HTERT RPE-1 (cell line): ENCODE data around the gene PLPPR2.
"Not testable (repeated sequence)": the region's sequence is repeated elsewhere in the genome, so short reads cannot be mapped to it uniquely, and the experiment has no call there.

Experiments
- in situ Hi-C: fragments of 300-500 bp; cut with MboI; formaldehyde crosslinking; loops from 4 replicates; pipeline ENCODE4 v1.14.3; 2020; ENCODE audit warnings: low sequenced_read_pairs

Gene PLPPR2, protein sequence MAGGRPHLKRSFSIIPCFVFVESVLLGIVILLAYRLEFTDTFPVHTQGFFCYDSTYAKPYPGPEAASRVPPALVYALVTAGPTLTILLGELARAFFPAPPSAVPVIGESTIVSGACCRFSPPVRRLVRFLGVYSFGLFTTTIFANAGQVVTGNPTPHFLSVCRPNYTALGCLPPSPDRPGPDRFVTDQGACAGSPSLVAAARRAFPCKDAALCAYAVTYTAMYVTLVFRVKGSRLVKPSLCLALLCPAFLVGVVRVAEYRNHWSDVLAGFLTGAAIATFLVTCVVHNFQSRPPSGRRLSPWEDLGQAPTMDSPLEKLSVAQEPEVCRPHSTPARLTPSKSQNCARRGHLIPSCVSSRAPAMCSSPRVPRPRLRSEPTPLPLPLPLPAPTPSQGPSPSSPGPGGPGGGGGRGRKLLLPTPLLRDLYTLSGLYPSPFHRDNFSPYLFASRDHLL

DNA sequence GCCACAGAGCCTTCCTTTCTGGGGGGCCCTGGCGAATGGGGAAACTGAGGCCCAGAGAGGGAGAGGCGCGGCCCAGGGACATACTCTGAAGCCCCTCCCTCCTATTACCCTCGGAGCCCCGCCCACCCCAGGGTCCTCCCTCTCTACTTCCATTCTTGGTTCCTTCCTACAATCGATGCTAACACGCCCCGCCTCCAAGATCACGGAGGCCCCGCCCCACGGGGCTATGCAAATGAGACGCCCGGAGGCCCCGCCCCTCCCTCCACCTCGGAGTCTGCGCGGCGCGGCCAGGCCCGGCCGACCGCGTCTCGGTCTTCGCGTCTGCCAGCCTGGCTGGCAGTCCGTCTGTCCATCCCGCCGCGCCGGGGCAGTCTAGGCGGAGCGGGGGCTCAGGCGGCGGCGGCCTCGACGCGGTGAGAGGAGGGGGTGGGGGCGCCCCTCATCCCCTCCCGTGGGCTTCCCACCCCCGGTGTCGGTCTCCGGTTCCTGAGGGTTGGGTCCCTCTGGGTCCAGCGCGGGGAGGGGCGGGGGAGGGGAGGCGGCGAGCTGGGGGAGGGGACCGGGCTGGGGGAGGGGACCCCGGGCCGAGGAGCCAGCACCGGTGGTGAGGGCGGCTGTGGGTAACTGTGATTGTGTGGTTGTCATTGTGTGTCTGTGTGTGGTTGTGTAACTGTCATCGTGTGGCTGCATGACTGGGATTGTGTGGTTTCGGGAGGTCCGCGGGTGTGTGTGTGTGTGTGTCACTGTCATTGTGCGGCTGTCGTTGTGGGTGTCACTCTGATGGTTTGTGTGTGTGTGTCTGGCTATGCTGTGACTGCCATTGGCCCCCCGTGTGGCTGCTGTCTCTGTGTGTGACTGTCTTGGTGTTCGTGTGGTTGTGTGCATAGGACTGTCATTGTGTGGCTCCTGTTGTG is at the start of gene PLPPR2:
Gene PLPPR2, plus strand, starts transcription at position 273 of the 914 bp plus-strand sequence. CDS start 2,242 bp downstream, outside the sequence.
- in situ Hi-C loops = no loop called here

DNA sequence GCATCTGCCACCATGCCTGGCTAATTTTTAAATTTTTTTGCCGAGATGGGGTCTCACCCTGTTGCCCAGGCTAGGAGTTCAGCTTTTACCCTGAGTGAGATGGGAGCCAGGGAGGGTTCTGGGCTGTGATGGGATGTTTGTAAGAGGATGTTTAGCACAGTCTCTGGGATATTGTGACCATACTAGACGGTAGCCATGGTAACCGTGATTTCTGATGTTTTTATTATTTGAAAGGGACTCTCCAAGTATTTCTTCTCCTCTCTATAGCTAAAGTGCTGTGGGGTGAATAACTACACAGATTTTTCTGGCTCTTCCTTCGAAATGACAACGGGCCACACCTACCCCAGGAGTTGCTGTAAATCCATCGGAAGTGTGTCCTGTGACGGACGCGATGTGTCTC is 48.9 kb upstream of the PLPPR2 start:
- in situ Hi-C loops = no loop called here

DNA sequence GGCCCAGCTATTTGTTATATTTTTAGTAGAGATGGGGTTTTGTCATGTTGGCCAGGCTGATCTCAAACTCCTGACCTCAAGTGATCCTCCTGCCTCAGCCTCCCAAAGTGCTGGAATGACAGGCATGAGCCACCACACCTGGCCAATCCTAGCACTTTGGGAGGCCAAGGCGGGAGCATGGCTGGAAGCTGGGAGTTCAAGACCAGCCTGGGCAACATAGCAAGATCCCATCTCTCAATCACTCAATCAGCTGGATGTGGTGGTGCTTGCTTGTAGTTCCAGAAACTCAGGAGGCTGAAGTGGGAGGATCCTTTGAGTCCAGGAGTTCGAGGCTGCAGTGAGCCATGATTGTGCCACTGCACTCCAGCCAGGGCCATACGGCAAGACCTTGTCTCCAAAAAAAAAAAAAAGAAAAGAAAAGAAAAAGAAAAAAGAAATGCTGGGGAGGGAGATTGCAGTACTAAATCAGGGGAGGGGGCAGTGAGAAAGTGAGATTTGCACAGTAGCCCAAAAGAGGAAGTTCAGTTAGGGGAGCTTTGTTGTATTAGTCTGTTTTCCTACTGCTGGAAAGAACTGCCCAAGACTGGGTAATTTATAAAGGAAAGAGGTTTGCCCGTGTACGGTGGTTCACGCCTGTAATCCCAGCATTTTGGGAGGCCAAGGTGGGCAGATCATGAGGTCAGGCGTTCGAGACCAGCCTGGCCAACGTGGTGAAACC is 34.8 kb upstream of the PLPPR2 start:
- in situ Hi-C loops = not testable (repeated sequence)

DNA sequence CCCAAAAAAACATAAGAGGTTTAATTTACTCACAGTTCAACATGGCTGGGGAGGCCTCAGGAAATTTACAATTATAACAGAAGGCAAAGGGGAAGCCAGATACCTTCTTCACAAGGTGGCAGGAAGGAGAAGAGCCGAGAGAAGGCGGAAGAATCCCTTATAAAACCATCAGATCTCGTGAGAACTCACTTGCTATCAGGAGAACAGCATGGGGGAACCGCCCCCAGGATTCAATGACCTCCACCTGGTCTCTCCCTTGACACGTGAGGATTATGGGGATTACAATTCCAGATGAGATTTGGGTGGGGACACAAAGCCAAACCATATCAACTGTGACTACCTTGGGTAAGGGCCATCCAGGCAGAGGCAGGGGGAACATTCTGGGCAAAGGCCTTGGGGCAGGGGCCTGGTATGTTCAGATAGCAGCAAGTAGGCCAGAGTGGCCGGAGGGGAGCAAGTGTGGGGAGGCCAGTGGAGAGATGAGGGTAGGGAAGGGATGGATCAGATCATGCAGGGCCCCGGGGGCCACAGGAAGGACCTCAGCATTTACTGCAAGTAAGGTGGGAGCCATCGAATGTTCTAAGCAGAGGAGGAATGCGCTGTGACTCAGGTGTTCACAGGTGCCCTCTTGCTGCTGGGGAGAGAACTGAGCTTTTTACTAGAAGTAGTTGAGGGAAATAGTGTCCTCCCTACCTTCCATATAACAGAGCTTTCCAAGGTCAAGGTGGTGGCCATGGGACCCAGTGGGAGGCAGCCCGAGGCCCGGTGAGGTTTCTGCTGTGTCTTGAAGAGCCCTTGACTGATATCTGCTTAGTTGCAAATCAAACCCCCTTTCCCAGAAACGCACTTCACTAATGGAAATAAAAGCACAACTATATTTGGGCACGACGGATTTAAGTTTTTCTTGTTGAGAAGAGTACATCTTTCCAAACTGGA is 33.8 kb upstream of the PLPPR2 start:
- in situ Hi-C loops = no loop called here

DNA sequence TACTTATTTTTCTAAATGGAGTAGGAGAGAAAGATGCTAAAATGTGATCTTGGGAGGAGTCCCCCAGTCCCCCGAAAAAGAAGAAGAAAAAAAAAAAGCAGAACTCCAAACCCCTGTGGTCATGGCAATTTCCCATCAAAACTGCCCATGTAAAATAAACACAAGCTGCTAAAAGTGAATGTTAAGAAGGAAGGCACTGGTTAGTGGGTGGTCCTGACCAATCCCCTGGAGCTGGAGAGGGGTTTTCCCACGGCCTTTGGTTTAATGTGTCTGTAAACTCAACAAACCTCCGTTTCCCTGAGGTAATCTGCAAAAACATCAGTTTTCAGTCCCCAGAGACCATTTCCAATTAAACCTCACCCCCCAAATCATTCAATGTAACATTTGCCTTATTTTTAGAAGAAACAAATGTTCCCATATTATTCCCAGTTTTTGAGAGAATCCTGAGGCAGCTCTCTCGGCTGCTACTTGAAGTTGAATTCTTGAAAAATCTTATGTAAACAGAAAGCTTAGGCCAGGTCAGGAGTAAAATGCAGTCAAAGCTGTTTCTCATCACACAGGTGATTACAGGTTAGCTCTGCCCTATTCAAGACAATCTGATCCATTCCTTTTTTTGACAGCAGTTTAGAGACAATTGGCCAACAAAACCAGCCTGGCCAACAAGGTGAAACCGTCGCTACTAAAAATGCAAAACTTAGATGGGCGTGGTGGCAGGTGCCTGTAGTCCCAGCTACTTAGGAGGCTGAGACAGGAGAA is 32.8 kb upstream of the PLPPR2 start:
- in situ Hi-C loops = no loop called here

DNA sequence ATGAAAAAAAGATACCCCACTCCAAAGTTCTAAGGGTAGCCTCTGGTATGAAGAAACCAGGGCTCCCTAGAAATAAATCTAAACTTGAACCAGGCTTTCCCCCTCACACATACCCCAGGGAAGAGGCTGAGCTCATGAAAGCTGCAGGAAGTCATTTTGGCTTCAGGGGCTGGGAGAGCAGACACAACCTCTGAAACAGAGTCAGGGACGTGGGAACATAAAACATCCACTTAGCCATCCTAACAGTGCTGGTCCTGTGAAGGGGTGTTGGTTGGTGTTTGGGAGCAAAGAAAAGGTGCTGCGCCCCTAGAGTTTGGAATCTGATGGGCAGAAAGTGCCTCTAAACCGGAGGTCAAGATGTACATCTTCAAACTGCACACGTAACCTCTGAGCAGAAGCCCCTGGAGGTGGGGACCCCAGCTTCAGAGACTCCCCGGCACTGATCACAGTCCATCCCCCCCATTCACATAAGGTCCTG is 31.6 kb upstream of the PLPPR2 start:
- in situ Hi-C loops = no loop called here

DNA sequence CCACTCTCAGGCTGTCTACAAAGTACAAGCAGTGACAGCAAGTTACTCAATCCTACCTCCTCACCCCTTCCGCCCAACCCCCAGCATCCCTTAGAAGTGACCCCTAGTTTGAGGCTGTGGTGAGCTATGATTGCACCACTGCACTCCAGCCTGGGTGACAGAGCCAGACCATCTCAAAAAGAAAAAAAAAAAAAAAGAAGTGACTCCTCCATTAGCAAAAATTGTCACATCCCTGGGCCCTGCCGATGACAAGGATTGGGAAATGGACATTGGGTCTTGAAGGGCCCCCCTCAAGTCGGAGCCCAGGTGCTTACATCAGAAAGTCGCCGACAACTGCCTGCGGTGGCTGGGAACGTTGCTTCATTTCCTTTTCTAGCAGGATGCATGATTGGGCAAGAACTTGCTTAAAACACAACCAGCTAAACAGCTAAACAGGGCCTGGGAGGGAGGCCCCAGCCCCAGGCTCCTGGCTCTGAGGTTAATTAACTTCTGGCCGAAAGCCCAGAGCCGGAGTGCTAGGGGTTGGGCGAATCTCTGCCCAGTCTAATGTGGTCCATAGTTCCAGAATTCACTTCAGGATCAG is 31.1 kb upstream of the PLPPR2 start:
- in situ Hi-C loops = no loop called here

DNA sequence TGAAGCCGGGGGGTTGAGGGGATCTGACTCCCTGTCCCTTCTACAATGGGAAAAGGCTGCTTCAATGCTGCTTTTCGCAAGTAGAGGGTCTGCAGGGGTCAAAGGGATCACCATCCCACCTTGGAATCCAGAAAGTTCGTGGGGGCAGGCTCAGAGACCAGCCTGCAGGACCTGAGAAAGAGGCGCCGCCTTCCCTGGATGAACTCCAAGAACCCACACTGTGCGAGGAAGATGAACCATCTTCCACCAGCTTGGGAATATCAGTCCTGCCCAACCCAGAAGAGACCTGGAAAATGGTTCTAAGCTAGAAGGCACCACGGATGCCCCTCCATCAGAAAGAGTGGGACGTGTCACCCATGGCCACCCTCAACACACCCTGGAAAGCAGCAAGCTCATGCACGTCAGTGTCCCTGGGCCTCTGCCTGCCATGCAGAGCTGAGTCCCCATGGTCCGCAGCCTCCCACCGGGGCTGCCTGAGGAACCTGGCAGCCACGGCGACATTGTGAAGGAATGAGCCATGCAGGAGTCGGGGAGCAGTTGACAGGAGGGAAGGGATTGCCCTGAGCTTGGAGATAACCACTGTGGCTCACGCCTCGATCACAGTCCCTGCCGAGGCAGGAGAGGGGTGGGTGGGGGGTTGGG is 30.4 kb upstream of the PLPPR2 start:
- in situ Hi-C loops = no loop called here

DNA sequence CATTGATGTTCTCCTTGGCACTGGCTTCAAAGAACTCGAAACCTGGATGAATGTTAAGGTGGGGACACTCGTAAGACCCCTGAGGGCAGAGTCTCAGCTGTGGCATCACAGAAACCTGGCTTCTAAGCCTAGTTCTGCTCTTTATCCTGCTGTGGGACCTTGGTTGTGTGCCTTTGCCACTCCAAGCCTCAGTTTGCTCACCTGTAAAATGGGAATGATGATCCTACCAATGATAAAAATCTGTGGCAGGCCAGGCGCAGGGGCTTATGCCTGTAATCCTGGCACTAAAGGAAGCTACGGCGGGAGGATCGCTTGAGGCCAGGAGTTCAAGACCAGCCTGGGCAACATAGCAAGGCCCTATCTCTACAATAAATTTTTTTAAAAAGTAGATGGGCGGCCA is 29.7 kb upstream of the PLPPR2 start:
- in situ Hi-C loops = no loop called here

DNA sequence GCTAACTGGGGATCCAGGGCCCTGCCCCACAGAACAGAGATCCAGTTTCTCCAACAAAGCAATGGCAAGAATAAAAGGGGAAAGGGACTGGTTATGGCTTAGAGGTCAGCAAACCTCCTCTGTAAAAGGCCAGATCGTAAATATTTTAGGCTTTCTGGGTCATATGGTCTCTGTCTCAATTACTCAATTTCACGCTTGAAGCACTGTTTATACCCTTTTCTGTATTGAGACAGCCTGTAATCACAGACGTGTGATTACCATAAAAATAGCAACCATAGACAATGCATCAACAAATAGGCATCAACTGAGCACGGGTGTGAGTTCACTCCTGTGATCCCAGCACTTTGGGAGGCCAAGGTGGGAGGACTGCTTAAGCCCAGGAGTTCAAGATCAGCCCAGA is 25.1 kb upstream of the PLPPR2 start:
- in situ Hi-C loops = no loop called here

DNA sequence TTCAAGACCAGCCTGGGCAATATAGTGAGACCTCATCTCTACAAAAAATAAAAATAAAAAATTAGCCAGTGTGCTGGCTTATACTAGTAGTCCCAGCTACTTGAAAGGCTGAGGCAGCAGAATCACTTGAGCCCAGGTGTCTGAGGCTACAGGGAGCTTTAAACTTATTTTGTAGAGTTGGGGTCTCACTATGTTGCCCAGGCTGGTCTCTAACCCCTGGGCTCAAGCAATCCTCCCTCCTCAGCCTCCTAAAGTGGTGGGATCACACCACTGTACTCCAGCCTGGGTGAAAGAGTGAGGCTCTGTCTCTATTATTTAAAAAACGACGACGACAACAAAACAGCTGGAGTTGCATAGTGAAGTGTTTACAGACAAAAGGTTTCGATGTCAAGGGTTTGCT is 23.7 kb upstream of the PLPPR2 start:
- in situ Hi-C loops = no loop called here

DNA sequence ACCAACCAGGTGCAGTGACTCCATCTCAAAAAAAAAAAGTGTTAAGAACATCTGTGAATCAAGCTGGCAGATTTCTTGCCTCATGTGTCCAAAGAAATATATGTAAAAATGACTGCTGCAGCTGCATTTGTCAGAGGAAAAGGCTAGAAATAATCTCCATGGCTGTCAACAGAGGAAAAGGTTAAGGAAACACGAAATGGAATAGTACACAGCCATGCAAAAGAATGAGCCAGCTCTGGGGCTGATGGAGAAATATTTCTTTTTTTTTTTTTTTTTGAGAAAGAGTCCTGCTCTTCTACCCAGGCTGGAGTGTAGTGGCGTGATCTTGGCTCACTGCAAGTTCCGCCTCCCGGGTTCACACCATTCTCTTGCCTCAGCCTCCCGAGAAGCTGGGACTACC is 22.4 kb upstream of the PLPPR2 start:
- in situ Hi-C loops = no loop called here

DNA sequence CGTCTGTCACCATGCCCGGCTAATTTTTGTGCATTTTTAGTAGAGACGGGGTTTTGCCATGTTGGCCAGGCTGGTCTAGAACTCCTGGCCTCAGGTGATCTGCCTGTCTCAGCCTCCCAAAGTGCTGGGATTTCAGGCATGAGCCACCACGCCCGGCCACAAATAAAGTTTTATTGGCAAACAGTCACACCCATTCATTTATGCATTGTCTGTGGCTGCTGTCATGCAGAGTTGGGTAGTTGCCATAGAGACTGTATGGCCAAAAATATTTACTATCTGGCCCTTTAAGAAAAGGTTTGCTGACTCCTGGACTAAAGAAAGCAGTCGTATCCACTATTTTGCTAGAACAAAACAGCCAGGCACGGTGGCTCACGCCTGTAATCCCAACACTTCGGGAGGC is 21.4 kb upstream of the PLPPR2 start:
- in situ Hi-C loops = not testable (repeated sequence)

DNA sequence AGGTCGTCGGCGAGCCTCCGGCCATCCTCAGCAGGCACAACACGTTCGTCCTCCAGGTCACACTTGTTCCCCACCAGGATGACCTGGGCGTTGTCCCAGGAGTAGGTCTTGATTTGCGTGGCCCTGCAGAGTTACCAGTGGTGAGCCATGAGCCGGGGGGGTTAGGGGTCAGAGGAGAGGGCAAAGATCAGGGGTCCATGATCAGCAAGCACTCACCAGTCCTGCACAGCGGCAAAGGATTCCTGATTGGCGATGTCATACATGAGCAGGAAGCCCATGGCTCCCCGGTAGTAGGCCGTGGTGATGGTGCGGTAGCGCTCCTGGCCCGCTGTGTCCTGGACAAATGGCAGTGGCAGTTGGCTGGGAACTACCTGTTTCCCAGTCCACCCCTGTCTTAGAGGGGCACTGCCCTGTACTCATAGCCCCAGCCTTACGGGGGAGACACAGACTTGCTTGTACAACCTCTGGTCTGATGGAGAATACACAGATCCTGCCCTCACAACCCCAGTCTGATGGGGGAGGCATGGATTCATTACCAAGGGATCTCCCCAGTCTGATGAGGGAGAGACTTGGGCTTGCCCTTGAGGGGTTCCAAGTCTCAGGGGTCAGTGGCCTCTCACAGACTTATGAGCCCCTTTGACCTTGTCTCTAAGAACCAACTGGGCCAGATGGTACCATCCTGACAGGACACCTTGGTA is 19.6 kb upstream of the PLPPR2 start:
- in situ Hi-C loops = no loop called here

DNA sequence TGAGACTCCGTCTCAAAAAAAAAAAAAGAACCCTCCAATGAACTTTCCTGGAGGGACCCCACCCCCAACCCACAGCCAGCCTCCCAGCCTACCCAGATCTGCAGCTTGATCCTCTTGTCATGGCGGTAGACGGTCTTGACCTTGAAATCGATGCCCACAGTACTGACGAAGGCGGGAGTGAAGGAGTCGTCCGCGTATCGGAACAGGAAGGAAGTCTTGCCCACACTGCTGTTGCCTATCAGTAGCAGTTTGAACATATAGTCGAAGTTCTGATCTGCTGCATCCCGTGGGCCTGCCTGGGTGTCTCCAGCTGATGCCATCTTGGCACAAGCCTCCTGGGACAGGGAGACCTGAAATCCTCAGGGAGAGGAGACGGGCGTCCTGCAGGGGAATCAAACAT is 18.2 kb upstream of the PLPPR2 start:
- in situ Hi-C loops = no loop called here

DNA sequence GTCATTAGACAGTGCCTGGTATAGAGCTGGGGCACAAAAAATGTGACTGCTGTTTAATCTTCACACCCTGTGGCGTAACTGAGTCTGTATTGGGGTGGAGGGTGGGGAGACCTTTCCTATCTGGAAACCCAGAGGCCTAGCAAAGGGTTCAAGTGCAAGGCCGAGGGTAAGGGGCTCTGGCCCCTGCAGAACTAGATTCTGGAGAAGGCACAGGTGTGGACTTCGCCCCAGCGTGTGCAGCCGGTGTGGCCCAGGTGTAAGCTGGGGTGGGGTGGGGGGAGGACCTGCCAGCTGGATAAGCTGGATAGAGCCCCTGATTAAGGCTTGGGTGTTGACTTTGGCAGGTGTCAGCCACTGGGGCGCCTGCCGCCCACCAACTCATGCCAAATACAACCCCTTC is 17.1 kb upstream of the PLPPR2 start:
- in situ Hi-C loops = no loop called here

DNA sequence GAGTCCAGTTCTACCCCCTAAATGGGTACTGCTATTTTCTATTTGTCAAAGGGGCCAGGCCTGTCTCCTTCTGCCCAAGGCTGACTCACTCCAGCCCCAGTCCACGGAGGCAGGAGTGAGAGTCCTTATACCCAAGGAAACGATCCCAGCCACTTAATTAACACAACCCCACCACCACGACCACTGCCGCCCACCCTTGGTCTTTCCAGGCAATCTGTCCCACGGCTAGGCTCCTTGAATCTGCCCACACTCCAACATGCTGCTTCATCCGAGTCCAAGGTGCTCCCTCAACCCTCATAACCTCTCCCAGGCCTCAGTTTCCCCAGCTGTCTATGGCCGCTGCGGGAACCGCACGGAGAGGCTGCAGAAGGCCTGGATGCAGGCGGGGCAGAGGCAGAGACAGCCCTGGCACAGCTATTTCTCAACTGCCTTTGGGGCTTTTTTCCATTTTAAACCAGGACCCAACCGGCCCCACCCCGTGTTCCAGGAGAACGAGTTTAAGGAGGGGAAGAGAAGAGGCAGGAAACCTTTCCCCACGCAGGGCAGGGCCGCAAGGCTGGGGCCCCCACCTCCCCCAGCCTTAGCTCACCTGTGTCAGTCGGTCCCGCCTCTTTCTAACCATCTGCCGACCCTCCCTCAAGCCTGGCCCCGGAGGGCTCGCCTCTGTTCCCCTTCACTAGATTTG is 16.5 kb upstream of the PLPPR2 start:
- in situ Hi-C loops = no loop called here
